ENCODE results near the gene EFEMP1. TPM values are rescaled to one million over a fixed set of nuclear protein-coding genes. Genes with fewer than 3 reads are reported as not detected.

Gene EFEMP1
- total and polyA plus RNA-seq, 9 of the 15 experiments (the other 6 are each of a cell fraction or from before 2014, with no cell fraction given) = 0.05 to 6.2 (median 0.22) TPM

DNA sequence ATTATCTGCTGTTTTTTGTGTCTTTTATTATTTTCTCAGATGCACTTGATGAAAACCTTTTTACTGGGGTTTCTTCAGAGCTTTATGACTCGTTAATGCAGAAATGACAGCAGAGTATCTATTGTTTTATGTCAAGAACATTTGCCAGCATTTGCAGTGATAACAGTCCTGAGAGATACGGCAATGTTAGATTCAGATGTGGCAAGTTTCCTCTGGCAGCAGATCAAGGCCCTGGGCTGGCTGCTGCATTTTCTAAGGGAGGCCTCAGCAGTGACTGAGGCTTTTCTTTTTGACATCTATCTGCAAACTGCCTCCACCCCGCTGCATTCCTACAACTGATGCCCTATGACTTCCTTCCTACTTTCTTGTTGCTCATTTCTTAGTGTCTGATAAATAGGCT lies 40.2 kb downstream of the EFEMP1 start (continued):
- TF ChIP-seq ZNF232 (CRISPR knock-in tag; IDR thresholded peaks at IDR 0.05) (no peak), NFIC (IDR thresholded peaks at IDR 0.05) (no peak), SMAD1 (IDR thresholded peaks at IDR 0.05; ENCODE audit: low read depth, low read length, partially characterized antibody) (no peak), PHF21A (IDR thresholded peaks at IDR 0.05; ENCODE audit: borderline replicate concordance, low read depth) (no peak), ZNF75A (CRISPR knock-in tag; IDR thresholded peaks at IDR 0.05) (no peak), SP1 (CRISPR knock-in tag; IDR thresholded peaks at IDR 0.05) (no peak), ZNF224 (CRISPR knock-in tag; IDR thresholded peaks at IDR 0.05) (no peak)

DNA sequence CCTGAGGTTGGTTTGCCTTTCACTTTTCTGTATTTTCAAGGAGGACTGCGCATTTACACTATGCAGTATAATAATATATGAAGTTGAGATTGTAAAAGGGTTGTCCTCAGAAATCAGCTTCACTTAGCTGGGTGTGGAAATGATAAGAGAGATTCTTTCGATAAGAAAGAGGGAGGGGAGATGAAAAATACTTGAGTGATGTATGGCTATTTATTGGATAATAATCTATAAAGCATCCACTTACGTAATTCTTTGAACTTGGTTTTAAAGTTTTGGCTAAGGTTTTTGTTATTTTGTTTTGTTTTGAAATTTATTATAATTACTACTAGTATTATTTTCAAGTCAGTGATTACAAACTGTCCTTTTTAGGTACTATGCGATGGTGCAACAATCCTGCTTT lies 40.6 kb downstream of the EFEMP1 start:
- Histone ChIP-seq H3K4me2 (ENCODE audit: insufficient read depth, low read length) (no peak overlapping the region), H3K4me3 (no peak overlapping the region), H3K27me3 (ENCODE audit: control insufficient read depth in 2 of 2, insufficient read depth in 2 of 2, low read length in 2 of 2) (peaks cover 0 to 5% of the 10 kb centered on the region in 2 experiments; a peak in 1 of 5 replicates), H3K36me3 (ENCODE audit: control insufficient read depth, insufficient read depth, low read length) (no peaks in the 10 kb centered on the region), H3K9ac (ENCODE audit: insufficient read depth in 1 of 2, low read depth in 2 of 2, low read length in 2 of 2) (no peak overlapping the region), H3K9me3 (replicated peaks; ENCODE audit: control insufficient read depth, insufficient read depth, low read depth, low read length) (no peaks in the 10 kb centered on the region), H3K4me1 (replicated peaks in 1 of 2; ENCODE audit: control insufficient read depth in 2 of 2, insufficient read depth in 2 of 2, low read length in 2 of 2) (peaks cover 0 to 2% of the 10 kb centered on the region in 2 experiments; a peak in 2 of 5 replicates), H3K9me1 (ENCODE audit: control insufficient read depth, insufficient read depth, low read length) (no peaks in the 10 kb centered on the region), H2AFZ (ENCODE audit: low read depth, low read length) (no peak overlapping the region), H3K79me2 (ENCODE audit: control insufficient read depth, insufficient read depth, low read length) (no peaks in the 10 kb centered on the region), H4K20me1 (replicated peaks; ENCODE audit: control insufficient read depth, insufficient read depth, low read length) (no peaks in the 10 kb centered on the region), H3K27ac (ENCODE audit: extremely low read depth, low read depth, low read length) (no peak overlapping the region)
- no peak for DNase-seq (ENCODE audit: extremely low read depth in 1 of 4, low spot score in 3 of 4)
- WGBS (ENCODE audit: insufficient coverage, low coverage, missing lambda C conversion rate) = 6% methylated on average over 4 of the region's 4 CpGs
- in situ Hi-C loops (cut with MboI) = no loop called here
- ChIA-PET CTCF (ENCODE audit: low intra/inter-chr PET ratio) (no interaction called here), POLR2A (no interaction called here)
- intact Hi-C loops (cut with micrococcal nuclease) = no loop called here
- no peak for TF ChIP-seq ZBTB7A (IDR thresholded peaks at IDR 0.05; ENCODE audit: borderline replicate concordance, control insufficient read depth, low read depth, low read length)
- TF ChIP-seq ZNF324 (CRISPR knock-in tag; IDR thresholded peaks at IDR 0.05) = no peak
- no peak for TF ChIP-seq STAT5A (IDR thresholded peaks at IDR 0.05; ENCODE audit: borderline replicate concordance, low read length)
- TF ChIP-seq, protein P1, sequence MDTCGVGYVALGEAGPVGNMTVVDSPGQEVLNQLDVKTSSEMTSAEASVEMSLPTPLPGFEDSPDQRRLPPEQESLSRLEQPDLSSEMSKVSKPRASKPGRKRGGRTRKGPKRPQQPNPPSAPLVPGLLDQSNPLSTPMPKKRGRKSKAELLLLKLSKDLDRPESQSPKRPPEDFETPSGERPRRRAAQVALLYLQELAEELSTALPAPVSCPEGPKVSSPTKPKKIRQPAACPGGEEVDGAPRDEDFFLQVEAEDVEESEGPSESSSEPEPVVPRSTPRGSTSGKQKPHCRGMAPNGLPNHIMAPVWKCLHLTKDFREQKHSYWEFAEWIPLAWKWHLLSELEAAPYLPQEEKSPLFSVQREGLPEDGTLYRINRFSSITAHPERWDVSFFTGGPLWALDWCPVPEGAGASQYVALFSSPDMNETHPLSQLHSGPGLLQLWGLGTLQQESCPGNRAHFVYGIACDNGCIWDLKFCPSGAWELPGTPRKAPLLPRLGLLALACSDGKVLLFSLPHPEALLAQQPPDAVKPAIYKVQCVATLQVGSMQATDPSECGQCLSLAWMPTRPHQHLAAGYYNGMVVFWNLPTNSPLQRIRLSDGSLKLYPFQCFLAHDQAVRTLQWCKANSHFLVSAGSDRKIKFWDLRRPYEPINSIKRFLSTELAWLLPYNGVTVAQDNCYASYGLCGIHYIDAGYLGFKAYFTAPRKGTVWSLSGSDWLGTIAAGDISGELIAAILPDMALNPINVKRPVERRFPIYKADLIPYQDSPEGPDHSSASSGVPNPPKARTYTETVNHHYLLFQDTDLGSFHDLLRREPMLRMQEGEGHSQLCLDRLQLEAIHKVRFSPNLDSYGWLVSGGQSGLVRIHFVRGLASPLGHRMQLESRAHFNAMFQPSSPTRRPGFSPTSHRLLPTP (IDR thresholded peaks at IDR 0.05; ENCODE audit: borderline replicate concordance, extremely low read depth, insufficient read length) = no peak
- no peak for ATAC-seq
- BruUV-seq (replicated peaks) = no TSS peak
- no peak for FAIRE-seq

Data from K562 (cell line).